D341Med (cell line): ENCODE measurements around the gene IL32.
A peak's percentile ranks its signal among the peaks of the same experiment; 100 is the strongest.

Source experiments
- DNase-seq: peaks from one replicate; pipeline ENCODE4 v3.0.0; 2012; ENCODE audit warnings: low spot score

The IL32 gene

GRCh38 chr16:3065069-3065741 is at the start of gene IL32:
Gene IL32 (plus strand): TSS chr16:3065640. CDS start chr16:3065812, 172 bp downstream.
- no peak for DNase-seq

GRCh38 chr16:3015865-3016521 is 49.4 kb upstream of the IL32 start:
- DNase-seq: no peak

- no peak for DNase-seq
Observed at GRCh38 chr16:3017344-3017743, 48.1 kb upstream of the IL32 start.

- DNase-seq: no peak
Observed at GRCh38 chr16:3017794-3018506, 47.5 kb upstream of the IL32 start, which contains the start of gene CLDN6. Gene CLDN6 (minus strand): TSS chr16:3018183. CDS start chr16:3016021, 2,162 bp downstream.

GRCh38 chr16:3019594-3020246 is 45.7 kb upstream of the IL32 start:
- no peak for DNase-seq

- peak; percentile 93 for DNase-seq
Observed at GRCh38 chr16:3020247-3020603, 45.2 kb upstream of the IL32 start, which contains the start of gene TNFRSF12A. Gene TNFRSF12A (plus strand): TSS chr16:3020368. CDS start chr16:3020398, 30 bp downstream.

- no peak for DNase-seq
Observed at GRCh38 chr16:3020604-3021448, 44.6 kb upstream of the IL32 start.

- peak; percentile 77 for DNase-seq
Observed at GRCh38 chr16:3021449-3022207, 43.8 kb upstream of the IL32 start.

GRCh38 chr16:3022208-3022683 is 43.2 kb upstream of the IL32 start:
- DNase-seq: no peak

GRCh38 chr16:3022684-3023414 is 42.6 kb upstream of the IL32 start:
- no peak for DNase-seq

- no peak for DNase-seq
Observed at GRCh38 chr16:3023415-3023668, 42.1 kb upstream of the IL32 start.

- DNase-seq: peak; percentile 87
Observed at GRCh38 chr16:3023669-3024478, 41.6 kb upstream of the IL32 start, which contains the start of the genes HCFC1R1 and THOC6. Gene HCFC1R1 (minus strand): TSS chr16:3023942. CDS start chr16:3023941, 1 bp downstream. Gene THOC6 (plus strand): TSS chr16:3024035. CDS start chr16:3024327, 292 bp downstream.

- no peak for DNase-seq
Observed at GRCh38 chr16:3025032-3026002, 40.1 kb upstream of the IL32 start.

- no peak for DNase-seq
Observed at GRCh38 chr16:3026003-3026378, 39.4 kb upstream of the IL32 start.

- DNase-seq: no peak
Observed at GRCh38 chr16:3026609-3027488, 38.6 kb upstream of the IL32 start.

GRCh38 chr16:3027489-3027795 is 38.0 kb upstream of the IL32 start:
- no peak for DNase-seq
